ENCODE measurements around the gene IFT20.

DNA sequence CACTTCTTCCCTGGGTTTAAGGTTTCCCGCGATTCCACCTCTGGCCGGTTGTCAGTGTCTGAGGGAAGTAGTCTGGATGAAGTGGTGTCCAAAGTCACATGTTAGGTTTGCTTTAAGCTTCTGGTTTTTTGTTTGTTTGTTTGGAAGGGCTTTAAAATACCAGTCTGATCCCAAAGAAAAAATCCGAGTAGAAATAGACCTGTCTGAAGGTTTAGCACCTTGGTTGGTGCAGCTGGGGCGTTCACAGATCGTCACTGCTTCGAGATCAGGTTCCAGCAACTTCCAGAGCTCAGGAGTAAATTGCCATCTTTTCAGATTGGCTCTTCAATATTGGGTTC lies 15.7 kb downstream of the IFT20 start:
- TF ChIP-seq, protein P1, sequence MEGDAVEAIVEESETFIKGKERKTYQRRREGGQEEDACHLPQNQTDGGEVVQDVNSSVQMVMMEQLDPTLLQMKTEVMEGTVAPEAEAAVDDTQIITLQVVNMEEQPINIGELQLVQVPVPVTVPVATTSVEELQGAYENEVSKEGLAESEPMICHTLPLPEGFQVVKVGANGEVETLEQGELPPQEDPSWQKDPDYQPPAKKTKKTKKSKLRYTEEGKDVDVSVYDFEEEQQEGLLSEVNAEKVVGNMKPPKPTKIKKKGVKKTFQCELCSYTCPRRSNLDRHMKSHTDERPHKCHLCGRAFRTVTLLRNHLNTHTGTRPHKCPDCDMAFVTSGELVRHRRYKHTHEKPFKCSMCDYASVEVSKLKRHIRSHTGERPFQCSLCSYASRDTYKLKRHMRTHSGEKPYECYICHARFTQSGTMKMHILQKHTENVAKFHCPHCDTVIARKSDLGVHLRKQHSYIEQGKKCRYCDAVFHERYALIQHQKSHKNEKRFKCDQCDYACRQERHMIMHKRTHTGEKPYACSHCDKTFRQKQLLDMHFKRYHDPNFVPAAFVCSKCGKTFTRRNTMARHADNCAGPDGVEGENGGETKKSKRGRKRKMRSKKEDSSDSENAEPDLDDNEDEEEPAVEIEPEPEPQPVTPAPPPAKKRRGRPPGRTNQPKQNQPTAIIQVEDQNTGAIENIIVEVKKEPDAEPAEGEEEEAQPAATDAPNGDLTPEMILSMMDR (IDR thresholded peaks at IDR 0.05; ENCODE audit: extremely low read depth in 1 of 2, insufficient read depth in 1 of 2, low read depth in 1 of 2, low read length in 2 of 2) = no peak
- TF ChIP-seq, protein P2, sequence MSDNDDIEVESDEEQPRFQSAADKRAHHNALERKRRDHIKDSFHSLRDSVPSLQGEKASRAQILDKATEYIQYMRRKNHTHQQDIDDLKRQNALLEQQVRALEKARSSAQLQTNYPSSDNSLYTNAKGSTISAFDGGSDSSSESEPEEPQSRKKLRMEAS (IDR thresholded peaks at IDR 0.05; ENCODE audit: insufficient read depth, insufficient read length) = no peak
- TF ChIP-seq JUN (IDR thresholded peaks at IDR 0.05; ENCODE audit: borderline replicate concordance, insufficient read depth, insufficient read length, low read depth) = no peak
- no peak for TF ChIP-seq POLR2AphosphoS5 (IDR thresholded peaks at IDR 0.05; ENCODE audit: insufficient read depth, low read depth, low read length)
- no peak for TF ChIP-seq POLR2A (IDR thresholded peaks at IDR 0.05; ENCODE audit: low read depth, low read length)

Data from endothelial cell of umbilical vein (primary cell).